Measurements from ENCODE around the gene IDS. TPM values are rescaled to one million over a fixed set of nuclear protein-coding genes. Genes with fewer than 3 reads are reported as not detected.
"Not testable (repeated sequence)": the region's sequence is repeated elsewhere in the genome, so short reads cannot be mapped to it uniquely, and the experiment has no call there.

Gene IDS
- total RNA-seq, 2 donors from 2014 or later: 35.4 to 77.8 TPM

GRCh38 chrX:149491812-149492211, 13.3 kb downstream of the IDS start:
- DNase-seq (ENCODE audit: low spot score in 2 of 2) (no peak), ATAC-seq (no peak)
- Mint-ChIP-seq H3K9me3 (no peaks in the 10 kb centered on the region), H3K27ac (peak overlapping the region in 1 of 2 donors; percentile 91), H3K36me3 (peaks cover 0 to 5% of the 10 kb centered on the region in 2 donors)

GRCh38 chrX:149490100-149490499, 15.0 kb downstream of the IDS start:
- DNase-seq (ENCODE audit: low spot score in 2 of 2) (no peak), ATAC-seq (no peak)
- Mint-ChIP-seq H3K27ac (no peak overlapping the region), H3K9me3 (no peaks in the 10 kb centered on the region), H3K36me3 (peaks cover 5 to 12% of the 10 kb centered on the region in 2 donors)

DNA sequence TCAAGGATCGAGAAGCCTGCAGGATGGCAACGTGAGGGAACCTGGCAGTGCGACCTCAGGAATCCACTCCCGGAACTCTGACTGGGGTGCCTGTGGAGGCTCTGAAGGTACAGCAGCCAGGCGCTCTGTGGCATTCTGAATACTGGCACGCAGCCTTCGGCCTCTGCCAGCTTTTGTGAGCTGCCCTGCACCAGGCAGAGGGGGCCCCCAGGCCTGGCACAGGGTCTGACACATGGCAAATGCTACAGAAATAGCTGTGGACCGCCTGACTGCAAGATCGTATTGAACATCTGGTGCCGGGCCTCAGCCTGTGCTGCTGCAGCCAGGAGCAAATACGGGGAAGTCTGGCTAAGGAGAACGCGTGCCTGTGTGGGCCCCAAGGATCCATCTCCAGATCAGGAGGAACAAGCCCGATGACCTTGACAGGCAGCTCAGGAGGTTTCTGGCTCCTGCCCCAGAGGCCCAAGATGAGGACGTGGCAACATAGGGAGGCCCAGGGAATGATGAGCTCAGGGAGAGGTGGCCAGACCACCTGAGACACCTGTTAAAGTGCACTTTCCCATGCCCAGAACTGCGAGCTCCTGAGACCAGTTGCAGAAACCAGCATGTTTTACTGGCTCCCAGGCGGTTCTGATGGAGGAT, 16.6 kb downstream of the IDS start:
- not testable (repeated sequence) for DNase-seq (ENCODE audit: low spot score in 2 of 2); ATAC-seq; H3K9me3 Mint-ChIP-seq; H3K27ac Mint-ChIP-seq
- H3K36me3 Mint-ChIP-seq: peaks cover 5 to 13% of the 10 kb centered on the region in 2 donors

- peaks cover 5 to 13% of the 10 kb centered on the region in 2 donors for H3K36me3 Mint-ChIP-seq
- H3K27ac Mint-ChIP-seq; ATAC-seq; H3K9me3 Mint-ChIP-seq; DNase-seq (ENCODE audit: low spot score in 2 of 2): not testable (repeated sequence)
These were observed 17.1 kb downstream of the IDS start for GRCh38 chrX:149488008-149488407.

GRCh38 chrX:149487292-149487691, 17.8 kb downstream of the IDS start:
- Mint-ChIP-seq H3K9me3 (no peaks in the 10 kb centered on the region), H3K36me3 (peaks cover 5 to 13% of the 10 kb centered on the region in 2 donors), H3K27ac (no peak overlapping the region)
- ATAC-seq (peak; percentile 56 to 61), DNase-seq (ENCODE audit: low spot score in 2 of 2) (no peak)

DNA sequence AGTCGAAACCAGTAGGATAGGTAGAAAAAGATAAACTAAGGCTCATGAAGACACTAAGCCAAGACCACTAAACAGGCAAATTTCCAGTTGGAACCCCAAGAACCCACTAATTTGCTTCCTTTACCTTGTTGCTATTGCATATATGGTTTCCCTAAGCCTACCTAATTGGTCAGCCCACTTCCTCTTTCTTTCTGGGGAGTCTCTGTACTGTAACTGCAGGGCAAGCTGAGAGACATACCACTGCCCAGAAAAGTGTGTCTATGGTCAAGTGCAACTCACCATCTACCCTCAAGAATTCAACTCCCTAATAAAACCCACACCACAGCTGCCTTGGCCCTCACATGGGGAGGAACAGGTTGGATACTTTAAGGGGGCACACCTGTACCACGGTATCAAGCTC, 28.6 kb downstream of the IDS start:
- no peak for DNase-seq (ENCODE audit: low spot score in 2 of 2)
- Mint-ChIP-seq H3K9me3 (no peaks in the 10 kb centered on the region), H3K27ac (no peak overlapping the region), H3K36me3 (no peaks in the 10 kb centered on the region)
- ATAC-seq: no peak

- no peaks in the 10 kb centered on the region for H3K9me3 Mint-ChIP-seq
- no peak overlapping the region for H3K27ac Mint-ChIP-seq
- ATAC-seq (no peak), DNase-seq (ENCODE audit: low spot score in 2 of 2) (no peak)
- no peaks in the 10 kb centered on the region for H3K36me3 Mint-ChIP-seq
These were observed 31.1 kb downstream of the IDS start for GRCh38 chrX:149473966-149474365.

DNA sequence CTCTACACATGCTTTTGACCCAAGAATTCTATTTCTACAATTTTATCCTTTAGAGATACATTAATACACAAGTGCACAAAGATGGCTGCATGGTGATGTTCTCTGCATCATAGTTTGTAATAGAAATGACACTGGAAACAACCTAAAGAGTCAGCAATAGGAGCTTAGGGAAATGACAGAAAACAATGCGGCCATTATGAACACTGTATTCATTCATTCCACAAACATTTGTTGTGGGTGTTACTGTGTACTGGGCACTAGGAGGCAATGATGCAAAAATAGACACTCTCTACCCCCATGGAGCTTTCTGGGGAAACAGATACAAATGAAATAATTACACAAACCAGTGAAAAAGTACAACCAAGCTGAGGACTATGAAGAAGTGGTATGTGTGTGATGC, 32.0 kb downstream of the IDS start:
- ATAC-seq (no peak), DNase-seq (ENCODE audit: low spot score in 2 of 2) (no peak)
- Mint-ChIP-seq H3K9me3 (no peaks in the 10 kb centered on the region), H3K27ac (no peak overlapping the region), H3K36me3 (no peaks in the 10 kb centered on the region)

- no peaks in the 10 kb centered on the region for H3K9me3 Mint-ChIP-seq
- no peak overlapping the region for H3K27ac Mint-ChIP-seq
- no peak for DNase-seq (ENCODE audit: low spot score in 2 of 2)
- ATAC-seq: no peak
- no peaks in the 10 kb centered on the region for H3K36me3 Mint-ChIP-seq
These were observed 32.5 kb downstream of the IDS start for GRCh38 chrX:149472625-149473024.

GRCh38 chrX:149471397-149471796, 33.7 kb downstream of the IDS start:
- ATAC-seq (no peak), DNase-seq (ENCODE audit: low spot score in 2 of 2) (no peak)
- Mint-ChIP-seq H3K36me3 (no peaks in the 10 kb centered on the region), H3K27ac (no peak overlapping the region), H3K9me3 (no peaks in the 10 kb centered on the region)

- peak; percentile 56 to 63 for DNase-seq (ENCODE audit: low spot score in 2 of 2)
- peak; percentile 75 to 81 for ATAC-seq
- H3K9me3 Mint-ChIP-seq: no peaks in the 10 kb centered on the region
- no peaks in the 10 kb centered on the region for H3K36me3 Mint-ChIP-seq
- no peak overlapping the region for H3K27ac Mint-ChIP-seq
These were observed 34.2 kb downstream of the IDS start for GRCh38 chrX:149470955-149471354.

DNA sequence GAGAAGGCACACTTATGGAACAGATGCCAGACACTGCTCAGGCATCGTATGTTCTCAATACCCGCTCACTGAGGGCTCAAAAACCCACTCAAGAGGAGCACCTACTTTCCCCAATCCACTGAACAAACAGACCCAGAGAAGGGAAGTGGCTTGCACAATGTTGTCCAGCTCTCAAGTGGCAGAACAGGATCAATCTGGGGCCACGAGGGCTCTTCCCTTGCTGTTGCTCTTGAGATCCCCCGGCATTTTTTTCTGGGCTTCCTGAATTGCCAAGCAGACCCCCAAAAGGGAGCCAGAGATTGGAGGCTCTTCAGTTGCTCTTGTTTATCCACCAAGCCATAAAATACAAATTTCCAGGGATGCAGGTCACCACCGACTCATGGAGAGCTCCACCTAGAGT, 35.7 kb downstream of the IDS start:
- H3K9me3 Mint-ChIP-seq: no peaks in the 10 kb centered on the region
- no peak for DNase-seq (ENCODE audit: low spot score in 2 of 2)
- ATAC-seq: no peak
- no peak overlapping the region for H3K27ac Mint-ChIP-seq
- no peaks in the 10 kb centered on the region for H3K36me3 Mint-ChIP-seq

DNA sequence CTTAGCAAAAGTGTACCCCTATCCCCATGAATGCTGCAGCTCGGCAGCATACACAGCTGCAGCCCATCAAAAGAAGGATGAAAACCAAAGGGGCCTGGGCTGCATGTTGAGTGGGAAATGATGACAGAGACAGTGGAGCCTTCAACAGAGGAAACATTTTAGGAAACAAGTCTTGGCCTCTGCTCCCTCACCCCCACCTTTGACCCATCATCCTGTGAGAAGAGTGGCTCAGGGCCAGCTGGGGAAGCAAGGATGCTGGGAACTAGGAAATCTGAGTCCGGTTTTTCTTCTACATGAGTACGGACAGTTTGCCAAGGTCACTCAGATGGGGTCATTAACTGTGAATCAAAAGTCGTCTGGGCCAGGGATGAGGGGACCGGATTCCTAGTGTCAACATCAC, 37.2 kb downstream of the IDS start:
- ATAC-seq (no peak), DNase-seq (ENCODE audit: low spot score in 2 of 2) (no peak)
- Mint-ChIP-seq H3K27ac (no peak overlapping the region), H3K36me3 (no peaks in the 10 kb centered on the region), H3K9me3 (no peaks in the 10 kb centered on the region)

- ATAC-seq: no peak
- DNase-seq (ENCODE audit: low spot score in 2 of 2): no peak
- Mint-ChIP-seq H3K27ac (no peak overlapping the region), H3K36me3 (no peaks in the 10 kb centered on the region), H3K9me3 (no peaks in the 10 kb centered on the region)
These were observed 37.6 kb downstream of the IDS start for GRCh38 chrX:149467461-149467860.

DNA sequence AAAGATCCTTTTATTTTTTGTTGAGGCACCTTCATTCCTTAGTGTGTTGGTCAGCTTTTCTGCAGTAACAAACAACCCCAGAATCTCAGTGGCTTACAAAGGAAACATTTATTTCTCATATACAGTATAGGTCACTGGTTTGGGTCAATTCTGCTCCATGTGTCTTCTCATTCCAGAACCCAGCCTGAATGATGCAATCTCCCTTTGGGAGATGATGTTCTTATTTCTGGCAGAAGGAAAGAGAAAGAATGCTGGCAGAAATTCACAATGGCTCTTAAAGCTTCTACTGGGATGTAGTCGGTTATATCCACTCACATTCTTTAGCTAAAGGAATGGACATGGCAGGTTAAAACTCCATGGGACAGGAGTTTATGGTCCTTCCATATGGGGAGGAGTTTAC, 42.3 kb downstream of the IDS start:
- no peak for ATAC-seq
- no peak for DNase-seq (ENCODE audit: low spot score in 2 of 2)
- no peaks in the 10 kb centered on the region for H3K9me3 Mint-ChIP-seq
- no peak overlapping the region for H3K27ac Mint-ChIP-seq
- H3K36me3 Mint-ChIP-seq: no peaks in the 10 kb centered on the region

DNA sequence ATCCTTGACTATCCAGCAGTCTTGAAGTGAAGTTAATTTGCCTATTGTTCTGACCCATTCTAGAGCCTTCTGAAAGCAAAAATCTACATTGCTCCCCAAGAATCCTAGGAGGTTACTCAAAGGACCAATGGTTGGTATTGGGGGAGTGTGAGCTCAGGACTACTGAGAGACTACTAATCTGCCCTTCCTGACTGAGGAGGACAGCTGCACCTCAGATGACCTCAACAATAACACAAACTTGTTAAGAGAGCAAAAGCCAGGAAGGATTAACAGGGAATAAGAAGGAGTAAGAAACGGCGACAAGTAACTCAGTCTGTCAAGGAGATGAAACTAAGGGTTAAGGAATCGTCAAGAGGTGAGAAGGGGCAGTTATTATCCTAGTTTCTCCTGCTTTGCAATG, 43.4 kb downstream of the IDS start:
- DNase-seq (ENCODE audit: low spot score in 2 of 2): no peak
- Mint-ChIP-seq H3K9me3 (no peaks in the 10 kb centered on the region), H3K27ac (no peak overlapping the region), H3K36me3 (no peaks in the 10 kb centered on the region)
- no peak for ATAC-seq

DNA sequence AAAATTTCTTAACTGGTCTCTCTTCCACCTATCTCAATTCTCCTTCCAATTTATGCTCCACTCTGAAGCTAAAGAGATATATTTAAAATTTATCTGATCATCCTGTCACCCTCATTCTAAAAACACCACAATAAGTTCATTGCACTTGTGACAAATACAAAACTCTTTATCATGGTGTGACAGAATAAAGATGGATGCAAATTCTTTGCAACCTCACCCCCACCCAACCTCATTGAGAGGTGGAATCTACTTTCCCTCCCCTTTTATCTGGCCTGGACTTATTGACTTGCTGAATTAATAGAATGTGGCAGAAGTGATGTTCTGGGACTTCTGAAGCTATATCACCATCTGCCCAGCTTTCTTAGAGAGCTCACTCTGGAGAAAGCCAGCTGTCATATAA, 46.5 kb downstream of the IDS start:
- Mint-ChIP-seq H3K9me3 (no peaks in the 10 kb centered on the region), H3K36me3 (no peaks in the 10 kb centered on the region), H3K27ac (no peak overlapping the region)
- DNase-seq (ENCODE audit: low spot score in 2 of 2) (no peak), ATAC-seq (no peak)

- Mint-ChIP-seq H3K9me3 (no peaks in the 10 kb centered on the region), H3K27ac (no peak overlapping the region)
These were observed 48.4 kb downstream of the IDS start for GRCh38 chrX:149456476-149457245.

More at GRCh38 chrX:149456476-149457245, 48.4 kb downstream of the IDS start:
- ATAC-seq (no peak), DNase-seq (ENCODE audit: low spot score in 2 of 2) (no peak)
- H3K36me3 Mint-ChIP-seq: no peaks in the 10 kb centered on the region

All from activated naive CD4-positive, alpha-beta T cell treated with anti-CD3 and anti-CD28 coated beads, Interleukin-2, amount 50 U/mL, for 72 hours (primary cell).